ENCODE measurements around the gene PTRH1.

Gene PTRH1

GRCh38 chr9:127742435-127743088 lies 27.1 kb upstream of the PTRH1 start:
- DNase-seq, result no peak
- in situ Hi-C loops (cut with MboI; ENCODE audit: low pct_unique_long_range_greater_than_20kb, low sequenced_read_pairs), result no loop called here

GRCh38 chr9:127741831-127742434 lies 26.5 kb upstream of the PTRH1 start:
- DNase-seq, result no peak

GRCh38 chr9:127739614-127740330 lies 24.3 kb upstream of the PTRH1 start:
- no peak for DNase-seq
- in situ Hi-C loops (cut with MboI; ENCODE audit: low pct_unique_long_range_greater_than_20kb, low sequenced_read_pairs), result no loop called here

More at GRCh38 chr9:127741831-127742434, 26.5 kb upstream of the PTRH1 start:
- in situ Hi-C loops (cut with MboI; ENCODE audit: low pct_unique_long_range_greater_than_20kb, low sequenced_read_pairs), result no loop called here

GRCh38 chr9:127738666-127739065 lies 23.2 kb upstream of the PTRH1 start:
- in situ Hi-C loops (cut with MboI; ENCODE audit: low pct_unique_long_range_greater_than_20kb, low sequenced_read_pairs), result no loop called here
- DNase-seq, result no peak

- in situ Hi-C loops (cut with MboI; ENCODE audit: low pct_unique_long_range_greater_than_20kb, low sequenced_read_pairs), result no loop called here
- DNase-seq, result no peak
Observed at GRCh38 chr9:127735530-127736185, 20.2 kb upstream of the PTRH1 start.

- in situ Hi-C loops (cut with MboI; ENCODE audit: low pct_unique_long_range_greater_than_20kb, low sequenced_read_pairs), result no loop called here
Observed at GRCh38 chr9:127734747-127735529, 19.5 kb upstream of the PTRH1 start, which contains the start of gene TOR2A. TOR2A (minus strand) TSS chr9:127735294; CDS start chr9:127735270, 24 bp downstream.

GRCh38 chr9:127734247-127734746 lies 18.8 kb upstream of the PTRH1 start:
- no peak for DNase-seq
- in situ Hi-C loops (cut with MboI; ENCODE audit: low pct_unique_long_range_greater_than_20kb, low sequenced_read_pairs), result no loop called here

More at GRCh38 chr9:127734747-127735529, 19.5 kb upstream of the PTRH1 start, which contains the start of gene TOR2A:
- peak; percentile 99 for DNase-seq

- in situ Hi-C loops (cut with MboI; ENCODE audit: low pct_unique_long_range_greater_than_20kb, low sequenced_read_pairs), result no loop called here
Observed at GRCh38 chr9:127733614-127734013, 18.2 kb upstream of the PTRH1 start.

GRCh38 chr9:127732444-127732843 lies 17.0 kb upstream of the PTRH1 start:
- in situ Hi-C loops (cut with MboI; ENCODE audit: low pct_unique_long_range_greater_than_20kb, low sequenced_read_pairs), result no loop called here
- no peak for DNase-seq

More at GRCh38 chr9:127733614-127734013, 18.2 kb upstream of the PTRH1 start:
- DNase-seq, result peak; percentile 24

- in situ Hi-C loops (cut with MboI; ENCODE audit: low pct_unique_long_range_greater_than_20kb, low sequenced_read_pairs), result no loop called here
Observed at GRCh38 chr9:127731938-127732337, 16.5 kb upstream of the PTRH1 start.

GRCh38 chr9:127730799-127731410 lies 15.4 kb upstream of the PTRH1 start:
- in situ Hi-C loops (cut with MboI; ENCODE audit: low pct_unique_long_range_greater_than_20kb, low sequenced_read_pairs), result no loop called here
- DNase-seq, result no peak

More at GRCh38 chr9:127731938-127732337, 16.5 kb upstream of the PTRH1 start:
- DNase-seq, result no peak

- in situ Hi-C loops (cut with MboI; ENCODE audit: low pct_unique_long_range_greater_than_20kb, low sequenced_read_pairs), result no loop called here
- no peak for DNase-seq
Observed at GRCh38 chr9:127730262-127730661, 14.8 kb upstream of the PTRH1 start.

- DNase-seq, result no peak
- in situ Hi-C loops (cut with MboI; ENCODE audit: low pct_unique_long_range_greater_than_20kb, low sequenced_read_pairs), result no loop called here
Observed at GRCh38 chr9:127729522-127730256, 14.2 kb upstream of the PTRH1 start.

GRCh38 chr9:127728808-127729207 lies 13.3 kb upstream of the PTRH1 start:
- in situ Hi-C loops (cut with MboI; ENCODE audit: low pct_unique_long_range_greater_than_20kb, low sequenced_read_pairs), result no loop called here
- DNase-seq, result no peak

GRCh38 chr9:127726871-127727270 lies 11.4 kb upstream of the PTRH1 start:
- no peak for DNase-seq
- in situ Hi-C loops (cut with MboI; ENCODE audit: low pct_unique_long_range_greater_than_20kb, low sequenced_read_pairs), result no loop called here

GRCh38 chr9:127724012-127724411 lies 8.5 kb upstream of the PTRH1 start:
- no peak for DNase-seq
- in situ Hi-C loops (cut with MboI; ENCODE audit: low pct_unique_long_range_greater_than_20kb, low sequenced_read_pairs), result no loop called here

GRCh38 chr9:127723444-127723843 lies 8.0 kb upstream of the PTRH1 start:
- DNase-seq, result no peak
- in situ Hi-C loops (cut with MboI; ENCODE audit: low pct_unique_long_range_greater_than_20kb, low sequenced_read_pairs), result no loop called here

GRCh38 chr9:127723013-127723412 lies 7.5 kb upstream of the PTRH1 start:
- in situ Hi-C loops (cut with MboI; ENCODE audit: low pct_unique_long_range_greater_than_20kb, low sequenced_read_pairs), result no loop called here
- no peak for DNase-seq

Data from KBM-7 (cell line).